Neural cell (in vitro differentiated cells): ENCODE measurements around the gene SLC38A1.

ENCODE experiments used
- EP300 ChIP-seq: fragments of 450-650 bp; conservative IDR thresholded peaks from 2 replicates; pipeline ENCODE4 v1.6.1; 2014; ENCODE audit warnings: antibody characterized with exemption, mild to moderate bottlenecking, moderate library complexity; ENCODE audit not compliant: poor library complexity, severe bottlenecking
- EZH2 ChIP-seq: fragments of 200-600, 300-800 bp; shearing (Covaris generic), sonication (generic); IDR thresholded peaks from 2 replicates; pipeline ENCODE4 v1.6.1; 2014; ENCODE audit warnings: antibody characterized with exemption, low read length, borderline replicate concordance, mild to moderate bottlenecking; ENCODE audit not compliant: insufficient read depth, poor library complexity, severe bottlenecking
- POLR2AphosphoS5 ChIP-seq: IDR thresholded peaks from 2 replicates; pipeline ENCODE4 v1.6.1; 2012
- RAD21 ChIP-seq: fragments of 450-650 bp; conservative IDR thresholded peaks from 2 replicates; pipeline ENCODE4 v1.6.1; 2014; ENCODE audit warnings: antibody characterized with exemption, mild to moderate bottlenecking, moderate library complexity
- SMC3 ChIP-seq: fragments of 450-650 bp; conservative IDR thresholded peaks from 2 replicates; pipeline ENCODE4 v1.6.1; 2014; ENCODE audit warnings: antibody characterized with exemption, mild to moderate bottlenecking, moderate library complexity; ENCODE audit not compliant: poor library complexity
- TAF1 ChIP-seq: IDR thresholded peaks from 2 replicates; pipeline ENCODE4 v1.6.1; 2012; ENCODE audit warnings: low read depth
- TF ChIP-seq, protein P1 (sequence below): fragments of 450-650 bp; IDR thresholded peaks from 2 replicates; pipeline ENCODE4 v1.5.1; 2014; ENCODE audit warnings: antibody characterized with exemption, mild to moderate bottlenecking, moderate library complexity; ENCODE audit not compliant: poor library complexity, severe bottlenecking
- TF ChIP-seq, protein P2 (sequence below): IDR thresholded peaks from 2 replicates; pipeline ENCODE4 v1.6.1; 2012; ENCODE audit warnings: borderline replicate concordance

DNA sequence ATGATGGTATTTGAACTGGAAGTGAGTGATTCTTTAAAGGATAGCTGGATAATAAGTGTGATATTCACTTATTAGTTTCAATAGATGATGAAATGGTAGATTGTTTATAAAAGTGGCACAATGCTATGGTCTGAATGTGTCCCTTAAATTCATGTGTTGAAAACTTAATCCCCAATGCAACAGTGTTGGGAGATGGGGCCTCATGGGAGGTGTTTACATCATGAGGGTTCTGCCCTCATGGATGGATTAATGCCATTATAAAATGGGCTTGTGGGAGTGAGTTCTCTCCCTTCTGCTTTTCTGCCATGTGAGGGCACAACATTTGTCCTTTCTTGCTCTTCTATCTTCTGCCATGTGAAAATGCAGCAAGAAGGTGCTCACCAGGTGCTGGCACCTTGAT lies 134.0 kb downstream of the SLC38A1 start:
- no peak for TF ChIP-seq SMC3
- TF ChIP-seq, protein P1, sequence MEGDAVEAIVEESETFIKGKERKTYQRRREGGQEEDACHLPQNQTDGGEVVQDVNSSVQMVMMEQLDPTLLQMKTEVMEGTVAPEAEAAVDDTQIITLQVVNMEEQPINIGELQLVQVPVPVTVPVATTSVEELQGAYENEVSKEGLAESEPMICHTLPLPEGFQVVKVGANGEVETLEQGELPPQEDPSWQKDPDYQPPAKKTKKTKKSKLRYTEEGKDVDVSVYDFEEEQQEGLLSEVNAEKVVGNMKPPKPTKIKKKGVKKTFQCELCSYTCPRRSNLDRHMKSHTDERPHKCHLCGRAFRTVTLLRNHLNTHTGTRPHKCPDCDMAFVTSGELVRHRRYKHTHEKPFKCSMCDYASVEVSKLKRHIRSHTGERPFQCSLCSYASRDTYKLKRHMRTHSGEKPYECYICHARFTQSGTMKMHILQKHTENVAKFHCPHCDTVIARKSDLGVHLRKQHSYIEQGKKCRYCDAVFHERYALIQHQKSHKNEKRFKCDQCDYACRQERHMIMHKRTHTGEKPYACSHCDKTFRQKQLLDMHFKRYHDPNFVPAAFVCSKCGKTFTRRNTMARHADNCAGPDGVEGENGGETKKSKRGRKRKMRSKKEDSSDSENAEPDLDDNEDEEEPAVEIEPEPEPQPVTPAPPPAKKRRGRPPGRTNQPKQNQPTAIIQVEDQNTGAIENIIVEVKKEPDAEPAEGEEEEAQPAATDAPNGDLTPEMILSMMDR, result no peak
- TF ChIP-seq POLR2AphosphoS5, result no peak
- TF ChIP-seq EZH2, result no peak
- TF ChIP-seq, protein P2, sequence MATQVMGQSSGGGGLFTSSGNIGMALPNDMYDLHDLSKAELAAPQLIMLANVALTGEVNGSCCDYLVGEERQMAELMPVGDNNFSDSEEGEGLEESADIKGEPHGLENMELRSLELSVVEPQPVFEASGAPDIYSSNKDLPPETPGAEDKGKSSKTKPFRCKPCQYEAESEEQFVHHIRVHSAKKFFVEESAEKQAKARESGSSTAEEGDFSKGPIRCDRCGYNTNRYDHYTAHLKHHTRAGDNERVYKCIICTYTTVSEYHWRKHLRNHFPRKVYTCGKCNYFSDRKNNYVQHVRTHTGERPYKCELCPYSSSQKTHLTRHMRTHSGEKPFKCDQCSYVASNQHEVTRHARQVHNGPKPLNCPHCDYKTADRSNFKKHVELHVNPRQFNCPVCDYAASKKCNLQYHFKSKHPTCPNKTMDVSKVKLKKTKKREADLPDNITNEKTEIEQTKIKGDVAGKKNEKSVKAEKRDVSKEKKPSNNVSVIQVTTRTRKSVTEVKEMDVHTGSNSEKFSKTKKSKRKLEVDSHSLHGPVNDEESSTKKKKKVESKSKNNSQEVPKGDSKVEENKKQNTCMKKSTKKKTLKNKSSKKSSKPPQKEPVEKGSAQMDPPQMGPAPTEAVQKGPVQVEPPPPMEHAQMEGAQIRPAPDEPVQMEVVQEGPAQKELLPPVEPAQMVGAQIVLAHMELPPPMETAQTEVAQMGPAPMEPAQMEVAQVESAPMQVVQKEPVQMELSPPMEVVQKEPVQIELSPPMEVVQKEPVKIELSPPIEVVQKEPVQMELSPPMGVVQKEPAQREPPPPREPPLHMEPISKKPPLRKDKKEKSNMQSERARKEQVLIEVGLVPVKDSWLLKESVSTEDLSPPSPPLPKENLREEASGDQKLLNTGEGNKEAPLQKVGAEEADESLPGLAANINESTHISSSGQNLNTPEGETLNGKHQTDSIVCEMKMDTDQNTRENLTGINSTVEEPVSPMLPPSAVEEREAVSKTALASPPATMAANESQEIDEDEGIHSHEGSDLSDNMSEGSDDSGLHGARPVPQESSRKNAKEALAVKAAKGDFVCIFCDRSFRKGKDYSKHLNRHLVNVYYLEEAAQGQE, result no peak
- TF ChIP-seq EP300, result no peak
- TF ChIP-seq TAF1, result no peak
- no peak for TF ChIP-seq RAD21
